GM12878 (cell line): Measurements from ENCODE around the gene TSPAN5. TPM values are rescaled to one million over a fixed set of nuclear protein-coding genes. Genes with fewer than 3 reads are reported as not detected.

Source experiments
- ATAC-seq: fragments of 200-7000 bp; cut with Tn5 transposase; 3 replicates; pipeline ENCODE4 v1.9.1; 2020; ENCODE audit warnings: mild to moderate bottlenecking, moderate library complexity
- BruUV-seq: library from RNA; stranded (reverse); fragments of 400-500 nt; replicated peaks from 2 replicates; lab custom pipeline; 2021; lab: Mats Ljungman, UMichigan
- CTCF ChIA-PET: fragments of 300-600 bp; sonication (Branson Sonifier 250); formaldehyde crosslinking; extraction: SDS; loops from one replicate; lab custom pipeline; 2021; ENCODE audit warnings: inconsistent platforms; lab: Yijun Ruan, JAX
- POLR2A ChIA-PET: fragments of 350-600 bp; formaldehyde crosslinking; extraction: SDS; loops from one replicate; lab custom pipeline; 2021; ENCODE audit warnings: inconsistent platforms; lab: Charles Lee
- RAD21 ChIA-PET: fragments of 300-600 bp; sonication (Branson Sonifier 250); formaldehyde crosslinking; loops from one replicate; lab custom pipeline; 2023; ENCODE audit warnings: antibody characterized with exemption; ENCODE audit not compliant: unreplicated experiment; lab: Charles Lee
- SMC1A ChIA-PET: fragments of 300-600 bp; sonication (Branson Sonifier 250); formaldehyde crosslinking; loops from one replicate; lab custom pipeline; 2023; ENCODE audit not compliant: unreplicated experiment, uncharacterized antibody; lab: Charles Lee
- DNase-seq: peaks from one replicate; pipeline ENCODE4 v3.0.0-alpha.2; 2011; ENCODE audit warnings: low read depth, low spot score
- FAIRE-seq: peaks from 3 replicates; lab custom pipeline; 2011; peaks lifted over from hg19 to GRCh38; lab: Jason Lieb, UNC
- H2AFZ ChIP-seq: 2 replicates; pipeline ENCODE4 v1.6.0; 2011; ENCODE audit warnings: low read depth, low read length, control low read depth; ENCODE audit not compliant: control insufficient read depth
- H3K27ac ChIP-seq: 2 replicates; pipeline ENCODE4 v1.5.1; 2011; ENCODE audit warnings: control low read depth; ENCODE audit not compliant: control insufficient read depth, insufficient read depth
- H3K27me3 ChIP-seq, 2 experiments: replicated peaks in 1 of 2; 2 replicates each; pipeline versions ENCODE4 v1.6.0 to v1.6.1; 2011; ENCODE audit warnings: low read length in 1 of 2; ENCODE audit not compliant: control insufficient read depth in 2 of 2, insufficient read depth in 2 of 2
- H3K36me3 ChIP-seq, 2 experiments: 2 replicates each; pipeline ENCODE4 v1.5.1; 2011; ENCODE audit warnings: low read length in 1 of 2; ENCODE audit not compliant: control insufficient read depth in 2 of 2, insufficient read depth in 2 of 2
- H3K4me1 ChIP-seq: 2 replicates; pipeline ENCODE4 v1.6.1; 2011; ENCODE audit warnings: mild to moderate bottlenecking, low read length, moderate library complexity, mixed read lengths; ENCODE audit not compliant: control insufficient read depth, insufficient read depth
- H3K4me2 ChIP-seq: 2 replicates; pipeline ENCODE4 v1.6.0; 2011; ENCODE audit warnings: control low read depth; ENCODE audit not compliant: control insufficient read depth, insufficient read depth
- H3K4me3 ChIP-seq: fragments of 200-600 bp; sonication (generic); 2 replicates; pipeline ENCODE4 v1.5.1; 2016
- H3K79me2 ChIP-seq: 2 replicates; pipeline ENCODE4 v1.6.0; 2011; ENCODE audit warnings: low read length; ENCODE audit not compliant: control insufficient read depth, insufficient read depth
- H3K9ac ChIP-seq: 2 replicates; pipeline ENCODE4 v1.8.0; 2011; ENCODE audit warnings: low read length, control low read depth, mixed read lengths; ENCODE audit not compliant: control insufficient read depth, insufficient read depth
- H3K9me3 ChIP-seq: replicated peaks from 3 replicates; pipeline ENCODE4 v1.5.1; 2011; ENCODE audit warnings: mild to moderate bottlenecking, low read length; ENCODE audit not compliant: control insufficient read depth, insufficient read depth
- H4K20me1 ChIP-seq: 2 replicates; pipeline ENCODE4 v1.6.0; 2011; ENCODE audit not compliant: control insufficient read depth, insufficient read depth
- CEBPB ChIP-seq, 2 experiments: fragments of 150-350 bp in 1 of 2; IDR thresholded peaks; 2 replicates each; pipeline ENCODE4 v1.6.1; 2012 to 2014; ENCODE audit warnings: low read depth in 2 of 2, low read length in 2 of 2, borderline replicate concordance in 1 of 2, inconsistent platforms in 1 of 2
- CREB1 ChIP-seq: IDR thresholded peaks from 2 replicates; pipeline ENCODE4 v1.6.1; 2012; ENCODE audit warnings: low read depth, mild to moderate bottlenecking, inconsistent platforms
- CTCF ChIP-seq, 3 experiments: IDR thresholded peaks in 2 of 3; conservative IDR thresholded peaks in 1 of 3; 2 replicates each; pipeline ENCODE4 v1.5.1; 2011; ENCODE audit warnings: low read depth in 3 of 3, low read length in 3 of 3, mild to moderate bottlenecking in 3 of 3, control low read depth in 2 of 3, moderate library complexity in 2 of 3, inconsistent platforms in 1 of 3, mixed read lengths in 1 of 3; ENCODE audit not compliant: control insufficient read depth in 2 of 3, insufficient read depth in 1 of 3; ENCODE audit errors: extremely low read depth in 1 of 3
- EGR1 ChIP-seq, 2 experiments: IDR thresholded peaks; 1 replicate in 1 of 2; 2 replicates in 1 of 2; pipeline ENCODE4 v1.6.1; 2011 to 2012; ENCODE audit warnings: low read depth in 2 of 2, low read length in 2 of 2, borderline replicate concordance in 1 of 2, mild to moderate bottlenecking in 1 of 2, moderate library complexity in 1 of 2
- GATAD2B ChIP-seq: fragments of 450-650 bp; conservative IDR thresholded peaks from 2 replicates; pipeline ENCODE4 v1.6.1; 2017; ENCODE audit warnings: low read depth, mild to moderate bottlenecking, moderate library complexity
- HDAC2 ChIP-seq: fragments of 200-600 bp; sonication (generic); IDR thresholded peaks from 2 replicates; pipeline ENCODE4 v1.6.1; 2017
- KAT2A ChIP-seq: conservative IDR thresholded peaks from 2 replicates; pipeline ENCODE4 v1.6.1; 2011; ENCODE audit warnings: low read depth, low read length; ENCODE audit not compliant: control insufficient read depth
- NFYB ChIP-seq: IDR thresholded peaks from 2 replicates; pipeline ENCODE4 v1.6.1; 2011; ENCODE audit warnings: low read depth, mild to moderate bottlenecking, low read length, improper control_type of control experiment, moderate library complexity; ENCODE audit not compliant: insufficient read depth
- POU2F2 ChIP-seq: IDR thresholded peaks from 3 replicates; pipeline ENCODE4 v1.6.1; 2011; ENCODE audit warnings: low read depth, mild to moderate bottlenecking, low read length, borderline replicate concordance
- SMARCA5 ChIP-seq: fragments of 450-650 bp; IDR thresholded peaks from 2 replicates; pipeline ENCODE4 v1.6.1; 2017; ENCODE audit warnings: mild to moderate bottlenecking
- STAT1 ChIP-seq: fragments of 450-650 bp; conservative IDR thresholded peaks from 2 replicates; pipeline ENCODE4 v1.6.1; 2014; ENCODE audit warnings: antibody characterized with exemption, mild to moderate bottlenecking
- TBL1XR1 ChIP-seq: IDR thresholded peaks from 2 replicates; pipeline ENCODE4 v1.6.1; 2012; ENCODE audit warnings: low read depth, low read length, improper control_type of control experiment
- TCF3 ChIP-seq: IDR thresholded peaks from 2 replicates; pipeline ENCODE4 v1.6.1; 2012; ENCODE audit warnings: low read depth, mild to moderate bottlenecking, low read length, borderline replicate concordance; ENCODE audit not compliant: insufficient read depth
- ZNF217 ChIP-seq: fragments of 450-650 bp; IDR thresholded peaks from 2 replicates; pipeline ENCODE4 v1.6.1; 2017; ENCODE audit warnings: antibody characterized with exemption, mild to moderate bottlenecking
- WGBS: methylation state at CpG from one replicate; pipeline ENCODE4 v1.1.6; 2016; ENCODE audit warnings: low lambda C conversion rate; ENCODE audit not compliant: insufficient replicate concordance, insufficient coverage; ENCODE audit errors: missing lambda C conversion rate; 5-methylcytosine and 5-hydroxymethylcytosine counted together
- in situ Hi-C: fragments of 300-500 bp; cut with MboI; formaldehyde crosslinking; loops from 9 replicates; pipeline ENCODE4 v1.14.3; 2018; ENCODE audit warnings: mixed read lengths
- intact Hi-C: fragments of 100-400 bp; cut with micrococcal nuclease; formaldehyde crosslinking; loops from one replicate; pipeline ENCODE4 v1.14.2; 2022; ENCODE audit not compliant: unreplicated experiment
- polyA plus RNA-seq, 11 experiments: library from polyadenylated mRNA; depleted of rRNA in 4 of 11; unstranded in 6 of 11; stranded (reverse) in 5 of 11; fragments of >200 nt; fragmentation: Nextera tagmentation in 4 of 11; fragmentation: Illumina TruSeq in 1 of 11; extraction: Ambion mirVana in 4 of 11; extraction: Trizol in 1 of 11; gene quantifications; 1 replicate in 1 of 11; 2 replicates in 10 of 11; pipeline versions ENCODE4 v1.2.1 to v1.2.3, GENCODE V29; 2011 to 2016; ENCODE audit warnings: inconsistent platforms in 2 of 11, missing spikeins in 2 of 11, low read depth in 1 of 11
- total RNA-seq, 4 experiments: library from RNA; depleted of rRNA in 3 of 4; stranded (reverse); fragments of >200 nt in 3 of 4; fragmentation: Illumina TruSeq in 1 of 4; extraction: Trizol in 1 of 4; gene quantifications; 2 replicates each; pipeline versions ENCODE4 v1.2.1 to v1.2.3, GENCODE V29; 2013 to 2021

TSPAN5 gene
- total and polyA plus RNA-seq, 10 of the 15 experiments (the other 5 are each of a cell fraction or from before 2014, with no cell fraction given), result 0.09 to 8.2 (median 0.27) TPM

GRCh38 chr4:98672583-98673287, 14.3 kb upstream of the TSPAN5 start:
- CTCF ChIA-PET, result no interaction called here
- WGBS, result 22% methylated on average over 5 of the region's 5 CpGs

GRCh38 chr4:98671131-98671530, 12.7 kb upstream of the TSPAN5 start:
- no peak overlapping the region for H3K9ac ChIP-seq
- H2AFZ ChIP-seq, result no peak overlapping the region
- no peaks in the 10 kb centered on the region for H3K4me1 ChIP-seq
- intact Hi-C loops (no loop called here), in situ Hi-C loops (no loop called here)
- no peak for DNase-seq
- peaks cover 2% of the 10 kb centered on the region; the same call in 1 of the 3 replicates for H3K9me3 ChIP-seq
- H3K4me2 ChIP-seq, result no peak overlapping the region
- no peak for ATAC-seq
- no peak for FAIRE-seq
- no peaks in the 10 kb centered on the region for H3K79me2 ChIP-seq
- ChIA-PET RAD21 (interaction anchor here (1.2 kb wide), 1 partner anchor 204 kb away, joined by 5 read pairs; no protein-coding TSS in a partner anchor), SMC1A (interaction anchor here (0.9 to 1.7 kb wide), 3 partner anchors 17 to 204 kb away, joined by 3 to 4 read pairs (median 3); no protein-coding TSS in a partner anchor), CTCF (interaction anchor here (1.7 kb wide), 1 partner anchor 204 kb away, joined by 6 read pairs; no protein-coding TSS in a partner anchor), POLR2A (interaction anchor here (0.8 kb wide), 2 partner anchors 13 to 15 kb away, joined by 3 to 5 read pairs; partner anchors contain the start of gene TSPAN5)
- H3K27ac ChIP-seq, result no peak overlapping the region
- H3K36me3 ChIP-seq, result no peaks in the 10 kb centered on the region
- no peak overlapping the region for H3K4me3 ChIP-seq
- no TSS peak for BruUV-seq
- no peaks in the 10 kb centered on the region for H4K20me1 ChIP-seq
- H3K27me3 ChIP-seq, result no peaks in the 10 kb centered on the region; a peak in 1 of 4 replicates
- TF ChIP-seq POU2F2 (no peak), CREB1 (no peak), EGR1 (IDR thresholded peaks at IDR 0.05; ENCODE audit: borderline replicate concordance in 1 of 2, low read depth in 2 of 2, low read length in 2 of 2) (no peak), GATAD2B (no peak), CTCF (IDR thresholded peaks at IDR 0.05 in 2 of 3, conservative IDR thresholded peaks at IDR 0.05 in 1 of 3; ENCODE audit: control insufficient read depth in 2 of 3, extremely low read depth in 1 of 3, insufficient read depth in 1 of 3, low read depth in 3 of 3, low read length in 3 of 3) (no peak), HDAC2 (no peak), CEBPB (IDR thresholded peaks at IDR 0.05; ENCODE audit: borderline replicate concordance in 1 of 2, low read depth in 2 of 2, low read length in 2 of 2) (no peak), SMARCA5 (no peak), TBL1XR1 (no peak), NFYB (no peak), TCF3 (no peak), ZNF217 (no peak)

More at GRCh38 chr4:98672583-98673287, 14.3 kb upstream of the TSPAN5 start:
- POLR2A ChIA-PET, result no interaction called here
- intact Hi-C loops (no loop called here), in situ Hi-C loops (no loop called here)
- H2AFZ ChIP-seq, result no peak overlapping the region
- H3K27me3 ChIP-seq, result no peaks in the 10 kb centered on the region; a peak in 1 of 4 replicates
- H3K9me3 ChIP-seq, result no peaks in the 10 kb centered on the region
- ATAC-seq (no peak), FAIRE-seq (no peak), DNase-seq (no peak)
- no peaks in the 10 kb centered on the region for H4K20me1 ChIP-seq
- no peak overlapping the region for H3K27ac ChIP-seq
- RAD21 ChIA-PET, result no interaction called here
- no peak overlapping the region for H3K9ac ChIP-seq
- TF ChIP-seq STAT1 (no peak), NFYB (no peak), KAT2A (no peak)
- no peaks in the 10 kb centered on the region for H3K36me3 ChIP-seq
- no peaks in the 10 kb centered on the region for H3K4me1 ChIP-seq
- SMC1A ChIA-PET, result interaction anchor here (1.4 kb wide), 1 partner anchor 205 kb away, joined by 3 read pairs; no protein-coding TSS in a partner anchor
- H3K4me3 ChIP-seq, result no peak overlapping the region
- no TSS peak for BruUV-seq
- H3K4me2 ChIP-seq, result no peak overlapping the region
- no peaks in the 10 kb centered on the region for H3K79me2 ChIP-seq
